Osteocyte (in vitro differentiated cells): Measurements from ENCODE around the gene EPHX1. TPM values are rescaled to one million over a fixed set of nuclear protein-coding genes. Genes with fewer than 3 reads are reported as not detected.

ENCODE experiments used
- DNase-seq: peaks from one replicate; pipeline ENCODE4 v3.0.0; 2021; ENCODE audit warnings: mixed read lengths; ENCODE audit not compliant: unreplicated experiment; ENCODE audit errors: extremely low spot score
- H3K27ac Mint-ChIP-seq: one replicate; pipeline ENCODE4 v1.8.0; 2021; ENCODE audit warnings: mild to moderate bottlenecking, mixed read lengths; ENCODE audit not compliant: unreplicated experiment
- H3K27me3 Mint-ChIP-seq: one replicate; pipeline ENCODE4 v1.8.0; 2021; ENCODE audit warnings: mixed read lengths; ENCODE audit not compliant: unreplicated experiment
- H3K36me3 Mint-ChIP-seq: one replicate; pipeline ENCODE4 v1.8.0; 2021; ENCODE audit warnings: mixed read lengths; ENCODE audit not compliant: unreplicated experiment
- H3K4me1 Mint-ChIP-seq: one replicate; pipeline ENCODE4 v1.8.0; 2021; ENCODE audit warnings: mixed read lengths; ENCODE audit not compliant: unreplicated experiment
- H3K4me3 Mint-ChIP-seq: one replicate; pipeline ENCODE4 v1.8.0; 2021; ENCODE audit warnings: mild to moderate bottlenecking, moderate library complexity, mixed read lengths; ENCODE audit not compliant: unreplicated experiment
- H3K9me3 Mint-ChIP-seq: one replicate; pipeline ENCODE4 v1.8.0; 2021; ENCODE audit warnings: mixed read lengths; ENCODE audit not compliant: unreplicated experiment
- total RNA-seq: library from RNA; stranded (reverse); gene quantifications from 2 replicates; pipeline ENCODE4 v1.2.1, GENCODE V29; 2021
- TF ChIP-seq, protein P1 (sequence below): fragments of 200-600 bp; sonication (generic); IDR thresholded peaks from 2 replicates; pipeline ENCODE4 v1.5.0; 2021; ENCODE audit warnings: antibody characterized with exemption, mild to moderate bottlenecking, moderate library complexity

The EPHX1 gene
- total RNA-seq, 1 donor from 2014 or later = 32.3 TPM

DNA sequence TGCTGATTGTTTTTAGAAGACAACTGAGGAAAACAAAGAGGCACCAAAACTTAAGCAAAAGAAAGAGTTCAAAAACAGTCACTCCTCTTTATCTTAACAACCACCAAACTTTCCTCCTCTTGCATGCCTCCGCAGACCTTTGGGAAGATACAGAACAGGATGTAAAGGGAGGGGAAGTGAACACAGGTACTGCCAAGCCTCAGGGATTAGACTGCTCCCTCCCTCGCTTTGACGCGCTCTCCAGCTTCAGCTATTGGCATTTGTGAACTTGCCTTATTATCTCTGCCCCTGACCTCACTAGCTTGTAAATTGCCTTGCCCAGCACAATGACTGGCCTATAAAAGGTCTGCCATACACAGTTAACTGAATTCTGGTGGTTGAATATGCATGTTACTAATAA lies 37.1 kb upstream of the EPHX1 start:
- TF ChIP-seq, protein P1, sequence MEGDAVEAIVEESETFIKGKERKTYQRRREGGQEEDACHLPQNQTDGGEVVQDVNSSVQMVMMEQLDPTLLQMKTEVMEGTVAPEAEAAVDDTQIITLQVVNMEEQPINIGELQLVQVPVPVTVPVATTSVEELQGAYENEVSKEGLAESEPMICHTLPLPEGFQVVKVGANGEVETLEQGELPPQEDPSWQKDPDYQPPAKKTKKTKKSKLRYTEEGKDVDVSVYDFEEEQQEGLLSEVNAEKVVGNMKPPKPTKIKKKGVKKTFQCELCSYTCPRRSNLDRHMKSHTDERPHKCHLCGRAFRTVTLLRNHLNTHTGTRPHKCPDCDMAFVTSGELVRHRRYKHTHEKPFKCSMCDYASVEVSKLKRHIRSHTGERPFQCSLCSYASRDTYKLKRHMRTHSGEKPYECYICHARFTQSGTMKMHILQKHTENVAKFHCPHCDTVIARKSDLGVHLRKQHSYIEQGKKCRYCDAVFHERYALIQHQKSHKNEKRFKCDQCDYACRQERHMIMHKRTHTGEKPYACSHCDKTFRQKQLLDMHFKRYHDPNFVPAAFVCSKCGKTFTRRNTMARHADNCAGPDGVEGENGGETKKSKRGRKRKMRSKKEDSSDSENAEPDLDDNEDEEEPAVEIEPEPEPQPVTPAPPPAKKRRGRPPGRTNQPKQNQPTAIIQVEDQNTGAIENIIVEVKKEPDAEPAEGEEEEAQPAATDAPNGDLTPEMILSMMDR = no peak
- Mint-ChIP-seq H3K27me3 (no peaks in the 10 kb centered on the region), H3K36me3 (no peaks in the 10 kb centered on the region), H3K4me1 (peaks cover 60% of the 10 kb centered on the region), H3K27ac (peak overlapping the region; percentile 84), H3K4me3 (no peak overlapping the region), H3K9me3 (no peaks in the 10 kb centered on the region)
- peak; percentile 19 for DNase-seq

DNA sequence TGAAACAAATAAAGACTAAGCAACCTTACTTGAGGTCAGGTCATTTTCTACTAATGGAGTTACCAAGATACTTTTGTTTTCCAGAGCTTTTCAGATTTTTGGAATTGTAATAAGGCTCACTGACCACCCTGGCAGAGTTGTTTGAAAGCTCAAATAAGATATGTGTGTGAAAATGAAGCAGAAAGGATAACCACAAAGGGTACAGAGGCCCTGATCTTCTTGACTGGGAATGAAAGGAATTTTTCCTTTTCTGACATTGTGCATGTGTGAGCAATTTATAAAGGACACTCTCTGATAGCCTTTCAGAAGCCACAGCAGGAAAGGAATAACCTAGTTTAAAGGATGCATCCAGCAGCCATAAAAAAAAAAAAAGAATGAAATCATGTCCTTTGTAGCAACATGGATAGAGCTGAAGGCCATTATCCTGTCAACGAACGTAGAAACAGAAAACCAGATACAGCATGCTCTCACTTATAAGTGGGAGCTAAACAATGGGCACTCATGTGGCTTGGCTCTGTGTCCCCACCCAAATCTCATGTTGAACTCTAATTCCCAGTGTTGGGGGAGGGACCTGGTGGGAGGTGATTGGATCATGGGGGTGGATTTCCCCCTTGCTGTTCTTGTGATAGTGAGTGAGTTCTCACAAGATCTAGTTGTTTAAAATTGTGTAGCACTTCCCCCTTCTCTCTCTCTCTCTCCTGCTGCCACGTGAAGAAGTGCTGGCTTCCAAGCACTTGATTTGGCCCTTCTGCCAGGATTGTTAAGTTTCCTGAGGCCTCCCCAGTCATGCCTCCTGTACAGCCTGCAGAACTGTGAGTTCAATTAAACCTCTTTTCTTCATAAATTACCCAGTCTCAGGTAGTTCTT lies 35.4 kb upstream of the EPHX1 start:
- no peak for DNase-seq
- TF ChIP-seq, protein P1 = no peak
- H3K4me1 Mint-ChIP-seq = peaks cover 51% of the 10 kb centered on the region
- no peaks in the 10 kb centered on the region for H3K36me3 Mint-ChIP-seq
- H3K9me3 Mint-ChIP-seq = no peaks in the 10 kb centered on the region
- H3K27me3 Mint-ChIP-seq = no peaks in the 10 kb centered on the region
- H3K4me3 Mint-ChIP-seq = no peak overlapping the region
- no peak overlapping the region for H3K27ac Mint-ChIP-seq

DNA sequence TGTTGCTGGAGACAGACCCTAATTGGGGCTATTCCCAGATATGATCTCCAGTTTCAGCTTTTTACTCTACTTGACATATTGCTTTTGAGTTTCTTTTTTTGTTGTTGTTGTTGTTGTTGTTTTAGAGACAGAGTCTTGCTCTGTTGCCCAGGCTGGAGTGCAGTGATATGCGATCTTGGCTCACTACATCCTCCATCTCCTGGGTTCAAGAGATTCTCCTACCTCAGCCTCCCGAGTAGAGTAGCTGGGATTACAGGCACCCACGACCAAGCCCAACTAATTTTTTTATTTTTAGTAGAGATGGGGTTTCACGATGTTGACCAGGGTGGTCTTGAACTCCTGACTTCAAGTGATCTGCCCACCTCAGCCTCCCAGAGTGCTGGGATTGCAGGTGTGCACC lies 33.6 kb upstream of the EPHX1 start:
- peak; percentile 15 for DNase-seq
- Mint-ChIP-seq H3K27ac (no peak overlapping the region), H3K9me3 (no peaks in the 10 kb centered on the region), H3K4me3 (no peak overlapping the region), H3K27me3 (no peaks in the 10 kb centered on the region), H3K36me3 (no peaks in the 10 kb centered on the region), H3K4me1 (peaks cover 50% of the 10 kb centered on the region)
- TF ChIP-seq, protein P1 = no peak

DNA sequence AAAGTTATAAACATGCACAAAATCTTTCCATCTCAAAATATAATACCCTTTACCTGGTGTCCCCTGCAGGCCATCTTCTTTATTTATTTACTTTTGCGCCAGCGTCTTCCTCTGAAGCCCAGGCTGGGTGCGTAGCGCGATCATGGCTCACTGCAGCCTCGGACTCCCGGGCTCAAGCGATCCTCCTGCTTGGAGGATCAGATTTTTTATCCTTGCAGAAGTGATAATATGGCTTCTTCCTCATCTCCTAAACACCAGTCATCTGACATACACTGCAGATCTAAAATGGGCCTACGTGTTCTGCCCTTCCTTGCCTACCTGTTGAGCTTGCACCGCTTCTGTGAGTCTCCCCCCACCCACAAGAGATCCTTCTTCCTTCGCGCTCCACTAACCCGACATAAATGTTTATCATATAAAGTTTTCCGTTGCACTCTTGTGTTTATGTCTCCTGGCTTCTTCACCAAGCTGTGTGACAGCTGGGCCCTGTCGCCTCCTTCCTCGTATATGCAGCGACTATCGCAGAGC lies 32.8 kb upstream of the EPHX1 start:
- H3K9me3 Mint-ChIP-seq = no peaks in the 10 kb centered on the region
- no peaks in the 10 kb centered on the region for H3K36me3 Mint-ChIP-seq
- TF ChIP-seq, protein P1 = no peak

DNA sequence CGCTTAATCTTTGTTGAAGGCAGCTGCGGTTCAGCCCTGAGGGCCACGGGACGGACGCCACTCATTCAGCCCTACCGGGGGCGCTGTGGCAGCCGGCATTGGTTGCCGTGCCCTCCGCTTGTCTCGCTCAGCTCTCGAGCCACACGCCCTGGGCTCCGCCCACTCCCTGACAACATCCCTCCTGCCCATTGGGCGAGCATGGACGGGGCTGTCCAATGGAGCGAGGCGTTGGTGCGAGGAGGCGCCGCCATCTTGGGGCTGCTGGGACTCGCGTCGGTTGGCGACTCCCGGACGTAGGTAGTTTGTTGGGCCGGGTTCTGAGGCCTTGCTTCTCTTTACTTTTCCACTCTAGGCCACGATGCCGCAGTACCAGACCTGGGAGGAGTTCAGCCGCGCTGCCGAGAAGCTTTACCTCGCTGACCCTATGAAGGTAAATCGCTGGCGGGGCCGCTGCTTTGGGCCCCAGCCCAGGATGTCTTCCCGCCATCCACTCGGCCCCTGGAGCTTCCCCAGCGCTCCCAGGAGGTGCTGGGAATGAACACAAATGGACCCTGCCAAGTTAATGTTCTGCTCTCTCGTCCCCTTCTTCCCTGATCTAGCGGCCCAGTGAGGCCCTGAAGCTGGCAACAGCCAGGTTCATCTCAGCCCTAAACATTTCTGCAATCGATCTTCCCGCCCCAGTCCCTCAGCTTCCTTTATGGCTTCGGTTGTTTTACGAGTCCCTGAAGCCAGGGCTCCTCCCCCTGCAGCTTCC lies 32.2 kb upstream of the EPHX1 start, which contains the start of gene SRP9:
SRP9 (plus strand) TSS at position 244 of the 754 bp plus-strand sequence; CDS start at position 359, 115 bp downstream.
- Mint-ChIP-seq H3K27me3 (no peaks in the 10 kb centered on the region), H3K9me3 (no peaks in the 10 kb centered on the region), H3K36me3 (no peaks in the 10 kb centered on the region), H3K4me3 (no peak within 1 kb of the TSS), H3K27ac (no peak within 1 kb of the TSS), H3K4me1 (peaks cover 47% of the 10 kb centered on the region)
- peak; percentile 100 for DNase-seq
- TF ChIP-seq, protein P1 = peak; percentile 92

More for the DNA sequence above, 32.8 kb upstream of the EPHX1 start:
- peaks cover 47% of the 10 kb centered on the region for H3K4me1 Mint-ChIP-seq
- DNase-seq = no peak
- no peaks in the 10 kb centered on the region for H3K27me3 Mint-ChIP-seq
- H3K4me3 Mint-ChIP-seq = no peak overlapping the region
- no peak overlapping the region for H3K27ac Mint-ChIP-seq
